ENCODE data around the gene MYH9.
A peak's percentile ranks its signal among the peaks of the same experiment; 100 is the strongest.

DNA sequence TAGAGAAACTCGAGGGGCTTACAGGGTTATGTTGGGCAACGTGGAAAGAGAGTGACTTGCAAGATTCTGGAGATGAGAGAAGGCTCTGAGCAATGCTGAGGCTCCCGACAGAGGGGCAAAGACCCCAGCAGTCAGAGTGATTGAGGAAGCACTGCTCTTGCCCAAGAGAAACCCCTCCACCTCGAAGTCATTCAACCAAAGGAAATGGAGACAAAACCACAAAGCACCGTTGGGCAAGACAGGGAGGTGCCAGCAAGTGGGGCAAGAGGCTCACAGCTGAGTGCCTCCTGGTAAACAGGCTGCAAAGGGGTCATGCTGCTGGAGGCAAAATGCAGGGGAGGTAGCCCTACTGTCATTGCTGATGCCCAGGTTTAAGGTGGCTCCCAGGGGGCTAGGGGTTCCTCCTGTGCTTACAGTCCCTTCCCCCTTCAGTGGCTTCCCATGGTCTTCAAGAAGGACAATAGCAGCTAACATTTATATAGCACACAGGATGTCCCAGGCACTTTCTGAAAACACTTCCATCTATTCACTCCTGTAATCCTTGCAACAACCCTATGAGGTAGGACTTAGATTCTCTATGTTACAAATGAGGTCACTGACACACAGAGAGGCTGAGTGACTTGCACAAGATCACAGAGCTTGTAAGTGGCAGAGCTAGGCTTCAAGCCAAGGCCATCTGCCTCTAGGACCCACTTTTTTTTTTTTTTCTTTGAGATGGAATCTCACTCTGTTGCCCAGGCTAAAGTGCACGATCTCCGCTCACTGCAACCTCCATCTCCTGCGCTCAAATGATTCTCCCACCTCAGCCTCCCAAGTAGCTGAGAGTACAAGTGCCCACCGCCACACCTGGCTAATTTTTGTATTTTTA, 18.1 kb upstream of the MYH9 start:
- TF ChIP-seq, protein P1, sequence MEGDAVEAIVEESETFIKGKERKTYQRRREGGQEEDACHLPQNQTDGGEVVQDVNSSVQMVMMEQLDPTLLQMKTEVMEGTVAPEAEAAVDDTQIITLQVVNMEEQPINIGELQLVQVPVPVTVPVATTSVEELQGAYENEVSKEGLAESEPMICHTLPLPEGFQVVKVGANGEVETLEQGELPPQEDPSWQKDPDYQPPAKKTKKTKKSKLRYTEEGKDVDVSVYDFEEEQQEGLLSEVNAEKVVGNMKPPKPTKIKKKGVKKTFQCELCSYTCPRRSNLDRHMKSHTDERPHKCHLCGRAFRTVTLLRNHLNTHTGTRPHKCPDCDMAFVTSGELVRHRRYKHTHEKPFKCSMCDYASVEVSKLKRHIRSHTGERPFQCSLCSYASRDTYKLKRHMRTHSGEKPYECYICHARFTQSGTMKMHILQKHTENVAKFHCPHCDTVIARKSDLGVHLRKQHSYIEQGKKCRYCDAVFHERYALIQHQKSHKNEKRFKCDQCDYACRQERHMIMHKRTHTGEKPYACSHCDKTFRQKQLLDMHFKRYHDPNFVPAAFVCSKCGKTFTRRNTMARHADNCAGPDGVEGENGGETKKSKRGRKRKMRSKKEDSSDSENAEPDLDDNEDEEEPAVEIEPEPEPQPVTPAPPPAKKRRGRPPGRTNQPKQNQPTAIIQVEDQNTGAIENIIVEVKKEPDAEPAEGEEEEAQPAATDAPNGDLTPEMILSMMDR (tag by site-specific recombination; IDR thresholded peaks at IDR 0.05) = no peak; the same call in 1 of the 2 replicates
- TF ChIP-seq SALL2 (tag by site-specific recombination; IDR thresholded peaks at IDR 0.05; ENCODE audit: borderline replicate concordance) (no peak), ZNF121 (tag by site-specific recombination; IDR thresholded peaks at IDR 0.05) (peak; percentile 78), SETDB1 (IDR thresholded peaks at IDR 0.05; ENCODE audit: insufficient read length, low read length) (no peak), TCF7L2 (IDR thresholded peaks at IDR 0.05; ENCODE audit: borderline replicate concordance, low read depth, low read length) (no peak), ZNF2 (tag by site-specific recombination; IDR thresholded peaks at IDR 0.05) (no peak), ZNF138 (tag by site-specific recombination; IDR thresholded peaks at IDR 0.05; ENCODE audit: borderline replicate concordance) (no peak)
- TF ChIP-seq, protein P2, sequence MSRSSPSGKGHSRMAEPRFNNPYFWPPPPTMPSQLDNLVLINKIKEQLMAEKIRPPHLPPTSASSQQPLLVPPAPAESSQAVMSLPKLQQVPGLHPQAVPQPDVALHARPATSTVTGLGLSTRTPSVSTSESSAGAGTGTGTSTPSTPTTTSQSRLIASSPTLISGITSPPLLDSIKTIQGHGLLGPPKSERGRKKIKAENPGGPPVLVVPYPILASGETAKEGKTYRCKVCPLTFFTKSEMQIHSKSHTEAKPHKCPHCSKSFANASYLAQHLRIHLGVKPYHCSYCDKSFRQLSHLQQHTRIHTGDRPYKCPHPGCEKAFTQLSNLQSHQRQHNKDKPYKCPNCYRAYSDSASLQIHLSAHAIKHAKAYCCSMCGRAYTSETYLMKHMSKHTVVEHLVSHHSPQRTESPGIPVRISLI (tag by site-specific recombination; IDR thresholded peaks at IDR 0.05) = no peak
- TF ChIP-seq, protein P3, sequence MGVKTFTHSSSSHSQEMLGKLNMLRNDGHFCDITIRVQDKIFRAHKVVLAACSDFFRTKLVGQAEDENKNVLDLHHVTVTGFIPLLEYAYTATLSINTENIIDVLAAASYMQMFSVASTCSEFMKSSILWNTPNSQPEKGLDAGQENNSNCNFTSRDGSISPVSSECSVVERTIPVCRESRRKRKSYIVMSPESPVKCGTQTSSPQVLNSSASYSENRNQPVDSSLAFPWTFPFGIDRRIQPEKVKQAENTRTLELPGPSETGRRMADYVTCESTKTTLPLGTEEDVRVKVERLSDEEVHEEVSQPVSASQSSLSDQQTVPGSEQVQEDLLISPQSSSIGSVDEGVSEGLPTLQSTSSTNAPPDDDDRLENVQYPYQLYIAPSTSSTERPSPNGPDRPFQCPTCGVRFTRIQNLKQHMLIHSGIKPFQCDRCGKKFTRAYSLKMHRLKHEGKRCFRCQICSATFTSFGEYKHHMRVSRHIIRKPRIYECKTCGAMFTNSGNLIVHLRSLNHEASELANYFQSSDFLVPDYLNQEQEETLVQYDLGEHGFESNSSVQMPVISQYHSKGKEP (tag by site-specific recombination; IDR thresholded peaks at IDR 0.05) = no peak
- TF ChIP-seq, protein P4, sequence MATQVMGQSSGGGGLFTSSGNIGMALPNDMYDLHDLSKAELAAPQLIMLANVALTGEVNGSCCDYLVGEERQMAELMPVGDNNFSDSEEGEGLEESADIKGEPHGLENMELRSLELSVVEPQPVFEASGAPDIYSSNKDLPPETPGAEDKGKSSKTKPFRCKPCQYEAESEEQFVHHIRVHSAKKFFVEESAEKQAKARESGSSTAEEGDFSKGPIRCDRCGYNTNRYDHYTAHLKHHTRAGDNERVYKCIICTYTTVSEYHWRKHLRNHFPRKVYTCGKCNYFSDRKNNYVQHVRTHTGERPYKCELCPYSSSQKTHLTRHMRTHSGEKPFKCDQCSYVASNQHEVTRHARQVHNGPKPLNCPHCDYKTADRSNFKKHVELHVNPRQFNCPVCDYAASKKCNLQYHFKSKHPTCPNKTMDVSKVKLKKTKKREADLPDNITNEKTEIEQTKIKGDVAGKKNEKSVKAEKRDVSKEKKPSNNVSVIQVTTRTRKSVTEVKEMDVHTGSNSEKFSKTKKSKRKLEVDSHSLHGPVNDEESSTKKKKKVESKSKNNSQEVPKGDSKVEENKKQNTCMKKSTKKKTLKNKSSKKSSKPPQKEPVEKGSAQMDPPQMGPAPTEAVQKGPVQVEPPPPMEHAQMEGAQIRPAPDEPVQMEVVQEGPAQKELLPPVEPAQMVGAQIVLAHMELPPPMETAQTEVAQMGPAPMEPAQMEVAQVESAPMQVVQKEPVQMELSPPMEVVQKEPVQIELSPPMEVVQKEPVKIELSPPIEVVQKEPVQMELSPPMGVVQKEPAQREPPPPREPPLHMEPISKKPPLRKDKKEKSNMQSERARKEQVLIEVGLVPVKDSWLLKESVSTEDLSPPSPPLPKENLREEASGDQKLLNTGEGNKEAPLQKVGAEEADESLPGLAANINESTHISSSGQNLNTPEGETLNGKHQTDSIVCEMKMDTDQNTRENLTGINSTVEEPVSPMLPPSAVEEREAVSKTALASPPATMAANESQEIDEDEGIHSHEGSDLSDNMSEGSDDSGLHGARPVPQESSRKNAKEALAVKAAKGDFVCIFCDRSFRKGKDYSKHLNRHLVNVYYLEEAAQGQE (tag by site-specific recombination; IDR thresholded peaks at IDR 0.05) = no peak
- TF ChIP-seq, protein P5, sequence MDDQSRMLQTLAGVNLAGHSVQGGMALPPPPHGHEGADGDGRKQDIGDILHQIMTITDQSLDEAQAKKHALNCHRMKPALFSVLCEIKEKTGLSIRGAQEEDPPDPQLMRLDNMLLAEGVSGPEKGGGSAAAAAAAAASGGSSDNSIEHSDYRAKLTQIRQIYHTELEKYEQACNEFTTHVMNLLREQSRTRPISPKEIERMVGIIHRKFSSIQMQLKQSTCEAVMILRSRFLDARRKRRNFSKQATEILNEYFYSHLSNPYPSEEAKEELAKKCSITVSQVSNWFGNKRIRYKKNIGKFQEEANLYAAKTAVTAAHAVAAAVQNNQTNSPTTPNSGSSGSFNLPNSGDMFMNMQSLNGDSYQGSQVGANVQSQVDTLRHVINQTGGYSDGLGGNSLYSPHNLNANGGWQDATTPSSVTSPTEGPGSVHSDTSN (CRISPR knock-in tag; IDR thresholded peaks at IDR 0.05) = no peak

Data from HEK293 (cell line).